ENCODE results near the gene GSDMA.
A peak's percentile ranks its signal among the peaks of the same experiment; 100 is the strongest.

Gene GSDMA

DNA sequence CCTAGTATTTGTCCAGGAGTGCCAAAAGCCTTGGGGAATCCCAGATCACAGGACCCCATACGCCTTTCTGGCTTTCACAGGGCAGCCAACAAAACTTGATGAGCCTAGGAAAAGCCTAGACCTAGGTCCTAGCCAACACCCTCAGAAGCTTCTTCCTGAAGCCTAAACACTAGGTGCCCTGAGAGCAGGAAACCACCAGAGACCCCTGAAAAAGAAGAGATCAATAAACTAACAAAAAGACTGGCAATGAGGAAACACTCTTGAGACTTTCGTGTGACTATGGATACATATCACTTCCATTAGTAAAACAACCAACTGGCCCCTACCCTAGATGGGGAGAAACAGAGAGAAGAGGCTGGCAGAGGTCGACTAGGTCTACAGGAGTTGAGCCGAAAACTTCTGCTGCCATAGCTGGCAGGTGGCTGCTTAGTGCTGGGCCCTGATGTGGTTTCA is 36.6 kb upstream of the GSDMA start:
- DNase-seq (ENCODE audit: low read depth), result no peak
- H3K4me3 ChIP-seq (ENCODE audit: low read depth, low read length), result peak overlapping the region; percentile 82
- TF ChIP-seq, protein P1, sequence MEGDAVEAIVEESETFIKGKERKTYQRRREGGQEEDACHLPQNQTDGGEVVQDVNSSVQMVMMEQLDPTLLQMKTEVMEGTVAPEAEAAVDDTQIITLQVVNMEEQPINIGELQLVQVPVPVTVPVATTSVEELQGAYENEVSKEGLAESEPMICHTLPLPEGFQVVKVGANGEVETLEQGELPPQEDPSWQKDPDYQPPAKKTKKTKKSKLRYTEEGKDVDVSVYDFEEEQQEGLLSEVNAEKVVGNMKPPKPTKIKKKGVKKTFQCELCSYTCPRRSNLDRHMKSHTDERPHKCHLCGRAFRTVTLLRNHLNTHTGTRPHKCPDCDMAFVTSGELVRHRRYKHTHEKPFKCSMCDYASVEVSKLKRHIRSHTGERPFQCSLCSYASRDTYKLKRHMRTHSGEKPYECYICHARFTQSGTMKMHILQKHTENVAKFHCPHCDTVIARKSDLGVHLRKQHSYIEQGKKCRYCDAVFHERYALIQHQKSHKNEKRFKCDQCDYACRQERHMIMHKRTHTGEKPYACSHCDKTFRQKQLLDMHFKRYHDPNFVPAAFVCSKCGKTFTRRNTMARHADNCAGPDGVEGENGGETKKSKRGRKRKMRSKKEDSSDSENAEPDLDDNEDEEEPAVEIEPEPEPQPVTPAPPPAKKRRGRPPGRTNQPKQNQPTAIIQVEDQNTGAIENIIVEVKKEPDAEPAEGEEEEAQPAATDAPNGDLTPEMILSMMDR (conservative IDR thresholded peaks at IDR 0.05; ENCODE audit: low read depth, low read length), result no peak

- peak overlapping the region; percentile 82 for H3K4me3 ChIP-seq (ENCODE audit: low read depth, low read length)
- TF ChIP-seq, protein P1 (conservative IDR thresholded peaks at IDR 0.05; ENCODE audit: low read depth, low read length), result no peak
- DNase-seq (ENCODE audit: low read depth), result peak; percentile 73
Observed at GRCh38 chr17:39926588-39927100, 36.2 kb upstream of the GSDMA start.

GRCh38 chr17:39927101-39927928 is 35.5 kb upstream of the GSDMA start, which contains the start of the genes LRRC3C and ORMDL3:
LRRC3C (plus strand) TSS chr17:39927732; CDS start chr17:39941524, 13,792 bp downstream.
ORMDL3 (minus strand) TSS chr17:39927601; CDS start chr17:39924203, 3,398 bp downstream.
- H3K4me3 ChIP-seq (ENCODE audit: low read depth, low read length), result peak within 1 kb of the TSS; percentile 82
- TF ChIP-seq, protein P1 (conservative IDR thresholded peaks at IDR 0.05; ENCODE audit: low read depth, low read length), result no peak
- peak; percentile 96 for DNase-seq (ENCODE audit: low read depth)

DNA sequence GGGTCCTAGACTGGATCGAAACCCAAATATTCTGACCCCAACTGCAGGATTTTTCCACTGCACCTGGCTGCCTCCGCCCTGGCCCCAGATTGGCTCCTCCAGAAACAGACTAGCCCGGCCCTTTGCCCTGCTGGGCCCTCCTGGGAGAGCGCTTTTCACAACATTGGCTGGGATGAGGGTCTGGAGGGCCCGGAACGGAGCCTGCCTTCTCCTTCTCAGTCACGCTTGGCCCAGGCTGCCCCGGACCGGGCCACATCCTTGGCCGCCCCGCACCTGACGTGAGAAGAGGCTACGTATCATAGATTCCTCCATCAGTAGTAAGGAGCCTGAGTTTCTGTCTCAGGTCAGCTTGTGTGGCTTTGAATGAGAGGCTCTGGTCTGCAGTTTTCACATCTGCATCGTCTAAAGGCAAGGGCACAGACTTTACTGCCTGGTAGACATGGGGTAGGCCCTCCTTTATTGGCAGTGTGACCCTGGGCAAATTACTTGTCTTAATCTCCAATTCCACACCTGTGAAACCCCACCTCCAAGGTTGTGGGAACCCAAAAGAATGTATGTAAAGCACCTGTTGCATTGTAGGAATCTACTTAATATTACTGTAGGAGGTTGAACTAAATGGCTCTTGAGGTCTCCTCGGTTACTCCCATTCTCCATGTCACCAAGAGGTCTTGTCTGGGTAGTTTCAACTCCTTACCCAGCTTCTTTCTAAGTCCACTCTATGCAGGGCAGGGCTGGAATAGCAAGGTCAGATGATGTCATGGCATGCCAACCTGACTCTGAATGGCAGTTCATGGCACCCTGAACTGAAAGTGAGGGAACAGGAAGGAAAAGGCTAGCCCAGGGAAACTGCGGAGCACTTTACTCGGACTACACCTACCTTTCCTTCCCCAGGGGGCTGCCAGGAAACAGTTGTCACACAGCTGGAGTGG is 34.6 kb upstream of the GSDMA start:
- peak overlapping the region; percentile 49 for H3K4me3 ChIP-seq (ENCODE audit: low read depth, low read length)
- TF ChIP-seq, protein P1 (conservative IDR thresholded peaks at IDR 0.05; ENCODE audit: low read depth, low read length), result no peak
- DNase-seq (ENCODE audit: low read depth), result no peak

DNA sequence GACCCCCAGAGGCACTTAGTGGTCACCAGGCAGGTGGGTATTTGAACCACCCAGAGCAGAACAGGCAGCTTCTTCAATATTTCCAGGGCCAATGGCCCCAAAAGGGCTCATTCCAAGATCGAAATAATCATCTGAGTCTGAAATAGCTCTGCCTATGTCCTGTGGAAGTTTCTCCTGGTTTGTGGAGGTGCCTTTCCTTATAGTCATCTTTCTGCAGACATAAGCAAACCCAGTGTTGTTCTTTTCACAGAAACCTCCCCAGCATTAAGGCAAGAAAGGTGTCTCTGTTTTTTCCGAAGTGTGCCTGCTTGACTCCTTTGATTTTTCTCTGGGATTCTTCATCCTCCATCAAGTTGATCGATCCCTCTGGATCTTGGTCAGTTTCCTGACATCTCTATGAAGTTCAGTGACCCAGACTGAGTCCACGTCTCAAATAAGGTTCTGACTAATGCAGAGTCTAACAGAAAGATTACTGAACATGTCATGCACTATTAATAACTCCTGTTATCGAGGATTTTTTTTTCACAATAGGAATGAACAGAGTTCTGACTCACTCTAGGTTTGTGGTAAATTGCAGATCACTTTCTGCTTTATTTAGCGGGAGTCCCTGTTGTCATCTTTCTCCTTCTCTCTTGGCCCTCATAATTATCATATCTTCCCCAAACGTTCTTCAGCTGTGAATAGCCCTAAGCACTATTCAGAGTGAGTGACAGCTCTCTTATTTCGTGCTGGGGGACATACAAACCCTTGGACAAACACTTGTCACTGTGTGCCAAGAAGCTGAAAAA is 33.8 kb upstream of the GSDMA start:
- H3K4me3 ChIP-seq (ENCODE audit: low read depth, low read length), result no peak overlapping the region
- DNase-seq (ENCODE audit: low read depth), result peak; percentile 95
- TF ChIP-seq, protein P1 (conservative IDR thresholded peaks at IDR 0.05; ENCODE audit: low read depth, low read length), result no peak
